SK-N-SH treated with all-trans-retinoic acid at 6 μM for 48 hours (cell line): ENCODE measurements around the gene FAHD1.

Experiments used
- CREB5 ChIP-seq: fragments of 250-450 bp; sonication (Bioruptor Pico); IDR thresholded peaks from 2 replicates; pipeline ENCODE4 v1.5.1; 2020; ENCODE audit warnings: low read depth, mild to moderate bottlenecking, moderate library complexity
- ISL1 ChIP-seq: fragments of 250-450 bp; sonication (Bioruptor Pico); IDR thresholded peaks from 2 replicates; pipeline ENCODE4 v2.1.2; 2022; ENCODE audit warnings: mild to moderate bottlenecking, moderate library complexity
- OSR1 ChIP-seq: fragments of 250-450 bp; sonication (Bioruptor Pico); IDR thresholded peaks from 2 replicates; pipeline ENCODE4 v1.8.0; 2022; ENCODE audit warnings: moderate library complexity, mild to moderate bottlenecking, inconsistent platforms
- PATZ1 ChIP-seq: fragments of 250-450 bp; sonication (Bioruptor Pico); IDR thresholded peaks from 2 replicates; pipeline ENCODE4 v1.8.0; 2020; ENCODE audit warnings: mild to moderate bottlenecking, moderate library complexity, borderline replicate concordance
- RARB ChIP-seq: fragments of 250-450 bp; sonication (Bioruptor Pico); IDR thresholded peaks from 2 replicates; pipeline ENCODE4 v1.8.0; 2021; ENCODE audit warnings: mild to moderate bottlenecking, moderate library complexity
- ZFP30 ChIP-seq: fragments of 450-650 bp; formaldehyde crosslinking; IDR thresholded peaks from 2 replicates; pipeline ENCODE4 v1.5.0; 2022; ENCODE audit warnings: mild to moderate bottlenecking, moderate library complexity
- ZNF565 ChIP-seq: fragments of 450-650 bp; formaldehyde crosslinking; conservative IDR thresholded peaks from 2 replicates; pipeline ENCODE4 v1.5.0; 2020; ENCODE audit warnings: low read depth, mild to moderate bottlenecking, moderate library complexity

GRCh38 chr16:1851793-1852192, 24.8 kb downstream of the FAHD1 start:
- no peak for TF ChIP-seq CREB5 (CRISPR knock-in tag)
- no peak for TF ChIP-seq ZFP30 (CRISPR knock-in tag)
- TF ChIP-seq ISL1 (CRISPR knock-in tag), result no peak
- TF ChIP-seq PATZ1 (CRISPR knock-in tag), result no peak
- TF ChIP-seq ZNF565 (CRISPR knock-in tag), result no peak
- TF ChIP-seq RARB (CRISPR knock-in tag), result no peak
- no peak for TF ChIP-seq OSR1 (CRISPR knock-in tag)
